ENCODE measurements around the gene ZSWIM1. TPM values are rescaled to one million over a fixed set of nuclear protein-coding genes. Genes with fewer than 3 reads are reported as not detected.

The ZSWIM1 gene
- total and polyA plus RNA-seq, 2 of the 13 experiments (the other 11 are each of a cell fraction or from before 2014, with no cell fraction given), result 9.5 to 11.7 TPM

- TF ChIP-seq SIX4 (CRISPR knock-in tag; IDR thresholded peaks at IDR 0.05) (no peak), ZNF775 (CRISPR knock-in tag; IDR thresholded peaks at IDR 0.05; ENCODE audit: borderline replicate concordance) (no peak; the same call in 1 of the 2 replicates), PRPF4 (IDR thresholded peaks at IDR 0.05; ENCODE audit: low read depth, low read length, poor library complexity, severe bottlenecking) (peak; percentile 11), ZNF841 (CRISPR knock-in tag; IDR thresholded peaks at IDR 0.05; ENCODE audit: borderline replicate concordance) (no peak), ZFP41 (CRISPR knock-in tag; IDR thresholded peaks at IDR 0.05; ENCODE audit: borderline replicate concordance) (no peak), EED (CRISPR knock-in tag; IDR thresholded peaks at IDR 0.05) (no peak), MTF2 (CRISPR knock-in tag; IDR thresholded peaks at IDR 0.05; ENCODE audit: borderline replicate concordance) (no peak), ZNF407 (CRISPR knock-in tag; IDR thresholded peaks at IDR 0.05; ENCODE audit: not compliant biosample characterization) (no peak), PHF8 (CRISPR knock-in tag; IDR thresholded peaks at IDR 0.05) (peak; percentile 37), NFKB2 (CRISPR knock-in tag; IDR thresholded peaks at IDR 0.05; ENCODE audit: borderline replicate concordance) (peak; percentile 11; the same call in 1 of the 2 replicates), GLMP (CRISPR knock-in tag; IDR thresholded peaks at IDR 0.05; ENCODE audit: borderline replicate concordance) (no peak), ZNF496 (CRISPR knock-in tag; IDR thresholded peaks at IDR 0.05; ENCODE audit: insufficient replicate concordance) (no peak), SPEN (CRISPR knock-in tag; IDR thresholded peaks at IDR 0.05; ENCODE audit: low read depth) (no peak; the same call in 1 of the 2 replicates), KAT7 (CRISPR knock-in tag; IDR thresholded peaks at IDR 0.05; ENCODE audit: borderline replicate concordance) (no peak), HIVEP1 (CRISPR knock-in tag; IDR thresholded peaks at IDR 0.05) (no peak; the same call in 1 of the 2 replicates), AGO2 (optimal IDR thresholded peaks at IDR 0.05; ENCODE audit: low read depth, low read length) (no peak), DRAP1 (CRISPR knock-in tag; IDR thresholded peaks at IDR 0.05) (no peak), HOXA7 (CRISPR knock-in tag; IDR thresholded peaks at IDR 0.05) (no peak), HNF4A (CRISPR knock-in tag; IDR thresholded peaks at IDR 0.05) (peak; percentile 66), REPIN1 (CRISPR knock-in tag; IDR thresholded peaks at IDR 0.05; ENCODE audit: borderline replicate concordance, low read depth) (no peak)
Observed at GRCh38 chr20:45909817-45910669, 29.0 kb downstream of the ZSWIM1 start (continued).
